Cardiac muscle cell (in vitro differentiated cells and primary cell): Measurements from ENCODE around the gene SLC35F6. TPM values are rescaled to one million over a fixed set of nuclear protein-coding genes. Genes with fewer than 3 reads are reported as not detected.

Experiments used
- DNase-seq, 2 donors: peaks; one replicate each; pipeline versions ENCODE4 v3.0.0 to v3.0.0-alpha.2; 2010 to 2017; ENCODE audit warnings: low read depth in 1 of 2, low spot score in 1 of 2
- H3K27ac ChIP-seq: fragments of 200-600 bp; sonication (generic); 2 replicates; pipeline ENCODE4 v1.5.1; 2016
- H3K27me3 ChIP-seq: fragments of 200-600 bp; sonication (generic); 2 replicates; pipeline ENCODE4 v1.6.0; 2016; ENCODE audit warnings: control low read depth
- H3K36me3 ChIP-seq: fragments of 200-600 bp; sonication (generic); 2 replicates; pipeline ENCODE4 v1.5.1; 2016; ENCODE audit warnings: control low read depth
- H3K4me1 ChIP-seq: fragments of 200-600 bp; sonication (generic); 2 replicates; pipeline ENCODE4 v1.8.1; 2017; ENCODE audit warnings: low read depth, mild to moderate bottlenecking, mixed run types
- H3K4me3 ChIP-seq: fragments of 200-600 bp; sonication (generic); 2 replicates; pipeline ENCODE4 v1.5.1; 2016; ENCODE audit warnings: mild to moderate bottlenecking
- H3K9me3 ChIP-seq: fragments of 200-600 bp; sonication (generic); 2 replicates; pipeline ENCODE4 v1.5.1; 2017; ENCODE audit warnings: low read depth, mild to moderate bottlenecking, control low read depth
- CTCF ChIP-seq: IDR thresholded peaks from 2 replicates; pipeline ENCODE4 v1.5.1; 2012; ENCODE audit warnings: low read depth, mild to moderate bottlenecking, low read length
- polyA plus RNA-seq: library from polyadenylated mRNA; unstranded; fragments of >200 nt; fragmentation: Nextera tagmentation; extraction: Ambion mirVana; gene quantifications from 2 replicates; pipeline ENCODE4 v1.2.1, GENCODE V29; 2016
- total RNA-seq: library from RNA; depleted of rRNA; stranded (reverse); fragments of >200 nt; gene quantifications from 2 replicates; pipeline ENCODE4 v1.2.3, GENCODE V29; 2016

SLC35F6 gene
- total and polyA plus RNA-seq, 2 experiments from 2014 or later: 7.2 to 11.2 TPM

GRCh38 chr2:26739514-26739913 lies 24.6 kb upstream of the SLC35F6 start:
- H3K4me1 ChIP-seq: peaks cover 10% of the 10 kb centered on the region
- H3K27me3 ChIP-seq: no peaks in the 10 kb centered on the region
- H3K4me3 ChIP-seq: no peak overlapping the region
- no peaks in the 10 kb centered on the region for H3K9me3 ChIP-seq
- no peak for TF ChIP-seq CTCF
- no peak for DNase-seq
- H3K36me3 ChIP-seq: no peaks in the 10 kb centered on the region
- no peak overlapping the region for H3K27ac ChIP-seq

- Histone ChIP-seq H3K4me3 (no peak overlapping the region), H3K27ac (no peak overlapping the region), H3K4me1 (peaks cover 10% of the 10 kb centered on the region), H3K9me3 (no peaks in the 10 kb centered on the region), H3K27me3 (no peaks in the 10 kb centered on the region), H3K36me3 (no peaks in the 10 kb centered on the region)
- no peak for TF ChIP-seq CTCF
- DNase-seq: no peak
Observed at GRCh38 chr2:26740346-26740745, 23.7 kb upstream of the SLC35F6 start.

GRCh38 chr2:26740890-26741302 lies 23.2 kb upstream of the SLC35F6 start:
- no peak overlapping the region for H3K4me3 ChIP-seq
- no peak for TF ChIP-seq CTCF
- peak; percentile 39 to 47 for DNase-seq
- no peaks in the 10 kb centered on the region for H3K9me3 ChIP-seq
- no peaks in the 10 kb centered on the region for H3K36me3 ChIP-seq
- H3K27ac ChIP-seq: no peak overlapping the region
- peaks cover 10% of the 10 kb centered on the region for H3K4me1 ChIP-seq
- no peaks in the 10 kb centered on the region for H3K27me3 ChIP-seq

GRCh38 chr2:26742048-26742770 lies 21.9 kb upstream of the SLC35F6 start:
- Histone ChIP-seq H3K27me3 (no peaks in the 10 kb centered on the region), H3K9me3 (no peaks in the 10 kb centered on the region), H3K36me3 (no peaks in the 10 kb centered on the region), H3K27ac (no peak overlapping the region), H3K4me1 (peaks cover 10% of the 10 kb centered on the region), H3K4me3 (no peak overlapping the region)
- DNase-seq: no peak
- TF ChIP-seq CTCF: no peak

- Histone ChIP-seq H3K27ac (no peak overlapping the region), H3K4me3 (no peak overlapping the region), H3K27me3 (no peaks in the 10 kb centered on the region), H3K4me1 (peaks cover 10% of the 10 kb centered on the region), H3K36me3 (no peaks in the 10 kb centered on the region), H3K9me3 (no peaks in the 10 kb centered on the region)
- no peak for TF ChIP-seq CTCF
- DNase-seq: no peak
Observed at GRCh38 chr2:26743852-26744251, 20.2 kb upstream of the SLC35F6 start.
